ACC112 (cell line): Measurements from ENCODE around the gene PSMB11.

Experiments
- H2AFZ ChIP-seq: fragments of 200-600 bp; sonication (generic); one replicate; pipeline ENCODE4 v1.6.0; 2017; ENCODE audit warnings: antibody characterized with exemption, low read length; ENCODE audit not compliant: unreplicated experiment
- H3K27ac ChIP-seq: fragments of 200-600 bp; sonication (generic); 2 replicates; pipeline ENCODE4 v1.5.1; 2014; ENCODE audit warnings: low read depth, mild to moderate bottlenecking, antibody characterized with exemption, low read length, moderate library complexity
- H3K27me3 ChIP-seq: fragments of 200-600 bp; sonication (generic); 2 replicates; pipeline ENCODE4 v1.6.1; 2014; ENCODE audit warnings: mild to moderate bottlenecking, antibody characterized with exemption, low read length, moderate library complexity, mixed read lengths; ENCODE audit not compliant: insufficient read depth
- H3K36me3 ChIP-seq: fragments of 200-600 bp; sonication (generic); 2 replicates; pipeline ENCODE4 v1.6.1; 2016; ENCODE audit warnings: mild to moderate bottlenecking, antibody characterized with exemption, low read length, moderate library complexity, mixed read lengths; ENCODE audit not compliant: insufficient read depth
- H3K4me1 ChIP-seq: fragments of 200-600 bp; sonication (generic); one replicate; pipeline ENCODE4 v1.6.1; 2016; ENCODE audit warnings: low read length, mixed read lengths; ENCODE audit not compliant: insufficient read depth, unreplicated experiment, control insufficient read depth
- H3K4me3 ChIP-seq: fragments of 200-600 bp; sonication (generic); 2 replicates; pipeline ENCODE4 v1.5.1; 2014; ENCODE audit warnings: mild to moderate bottlenecking, low read depth, low read length
- H3K79me2 ChIP-seq: fragments of 200-600 bp; sonication (generic); one replicate; pipeline ENCODE4 v1.6.0; 2016; ENCODE audit warnings: low read length; ENCODE audit not compliant: control insufficient read depth, unreplicated experiment, insufficient read depth

The PSMB11 gene

DNA sequence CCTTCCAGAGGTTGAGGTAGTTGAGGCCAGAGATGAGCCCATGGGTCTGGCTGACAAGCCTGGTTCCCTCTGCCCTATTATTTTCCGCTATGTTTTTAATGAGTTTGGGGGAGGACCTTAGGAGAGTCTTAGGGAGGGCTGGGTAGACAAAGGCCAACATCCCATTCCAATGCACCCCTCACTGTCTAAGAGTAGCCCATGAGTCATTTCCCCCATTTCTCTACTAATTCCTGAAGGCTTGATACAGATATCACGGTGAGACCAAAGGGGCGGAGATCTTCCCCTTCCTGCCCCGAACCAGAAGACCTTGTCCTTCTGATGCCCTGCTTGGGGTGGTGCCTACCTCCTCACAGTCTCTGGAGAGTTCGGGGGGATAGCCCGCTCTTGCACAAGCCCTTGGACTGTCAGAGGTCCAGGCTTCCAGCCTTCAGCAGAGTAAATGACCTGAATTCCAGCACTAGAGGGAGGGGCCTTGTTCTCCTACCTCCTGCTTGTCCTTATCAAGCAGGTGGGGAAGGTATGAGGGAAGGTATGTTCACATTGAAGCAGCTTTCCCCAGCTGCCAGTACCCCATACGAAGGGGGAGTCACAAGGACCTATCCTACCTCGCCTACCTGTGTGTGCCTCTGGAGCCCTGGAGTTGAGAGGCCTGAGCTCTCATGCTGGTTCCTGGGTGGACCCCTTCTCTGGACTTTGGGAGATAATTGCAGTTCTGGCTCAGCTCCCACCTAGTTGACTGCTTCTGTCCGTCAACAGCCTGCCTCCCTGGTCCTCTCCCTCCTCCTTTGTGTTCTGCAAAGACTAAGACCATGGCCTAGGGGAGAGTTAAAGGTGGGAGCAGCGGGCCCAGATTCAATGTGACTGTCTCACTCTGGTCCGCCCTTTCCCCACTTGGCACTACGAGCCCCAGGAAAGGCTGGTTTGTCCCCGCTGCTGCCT is 3.7 kb downstream of the PSMB11 start:
- H2AFZ ChIP-seq = no peak overlapping the region
- H3K36me3 ChIP-seq = no peaks in the 10 kb centered on the region
- H3K27ac ChIP-seq = no peak overlapping the region
- no peaks in the 10 kb centered on the region for H3K79me2 ChIP-seq
- no peak overlapping the region for H3K4me3 ChIP-seq
- H3K27me3 ChIP-seq = no peaks in the 10 kb centered on the region
- H3K4me1 ChIP-seq = peaks cover 14% of the 10 kb centered on the region

DNA sequence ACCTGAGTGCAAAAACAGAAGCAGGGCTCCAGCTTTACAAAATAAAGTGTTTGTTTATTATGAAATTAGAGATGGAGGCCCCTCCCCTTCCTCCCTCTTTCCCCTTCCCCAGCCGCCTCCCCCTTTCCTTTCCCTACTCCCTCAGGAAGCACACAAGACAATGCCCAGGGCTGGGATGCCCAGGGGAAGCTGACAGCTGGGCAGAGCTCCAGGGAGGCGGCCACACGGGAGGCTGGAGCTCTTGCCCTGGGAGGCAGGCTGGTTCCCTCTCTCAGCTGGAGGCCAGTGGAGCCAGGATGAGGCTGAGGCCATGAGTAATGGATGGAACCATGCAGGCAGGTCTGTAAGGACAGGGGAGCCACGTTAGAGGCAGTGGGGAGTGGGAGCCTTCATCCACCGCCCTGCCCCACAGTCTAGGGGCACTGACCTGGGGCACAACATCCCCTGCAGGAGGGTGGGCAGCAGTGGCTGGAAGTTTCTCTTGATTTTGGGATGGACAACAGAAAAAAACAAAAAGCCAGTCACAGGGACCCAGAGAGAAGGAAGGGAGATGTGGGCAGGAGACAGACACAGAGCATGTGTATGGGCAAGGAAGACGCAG is 5.1 kb downstream of the PSMB11 start:
- no peak overlapping the region for H3K27ac ChIP-seq
- H3K4me1 ChIP-seq = peaks cover 14% of the 10 kb centered on the region
- no peak overlapping the region for H2AFZ ChIP-seq
- no peaks in the 10 kb centered on the region for H3K27me3 ChIP-seq
- no peak overlapping the region for H3K4me3 ChIP-seq
- H3K36me3 ChIP-seq = no peaks in the 10 kb centered on the region
- no peaks in the 10 kb centered on the region for H3K79me2 ChIP-seq

- no peaks in the 10 kb centered on the region for H3K79me2 ChIP-seq
- H3K36me3 ChIP-seq = no peaks in the 10 kb centered on the region
- H2AFZ ChIP-seq = no peak overlapping the region
- H3K27me3 ChIP-seq = no peaks in the 10 kb centered on the region
- no peak overlapping the region for H3K4me3 ChIP-seq
- peaks cover 14% of the 10 kb centered on the region for H3K4me1 ChIP-seq
- no peak overlapping the region for H3K27ac ChIP-seq
Measured at GRCh38 chr14:23047751-23048693, 6.0 kb downstream of the PSMB11 start.

DNA sequence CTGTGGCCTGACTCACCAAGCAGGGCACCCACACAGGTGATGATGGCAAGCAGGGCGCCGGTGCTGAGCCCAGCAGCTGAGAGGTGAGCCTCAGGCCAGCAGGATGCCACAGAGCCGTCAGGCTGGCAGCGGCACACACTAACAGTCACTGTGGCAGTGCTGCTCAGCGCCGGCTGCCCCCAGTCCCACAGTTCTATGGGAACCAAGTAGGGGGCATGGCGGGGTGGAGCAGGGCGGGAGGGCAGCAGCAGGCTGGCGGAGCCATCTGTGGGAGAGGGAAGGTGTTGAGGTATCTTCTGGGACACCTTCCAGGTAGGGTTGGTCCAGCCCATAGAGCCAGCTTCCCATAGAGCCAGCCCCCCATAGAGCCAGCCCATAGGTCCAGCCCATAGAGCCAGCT is 7.0 kb downstream of the PSMB11 start:
- Histone ChIP-seq H3K27me3 (no peaks in the 10 kb centered on the region), H3K4me3 (no peak overlapping the region), H2AFZ (no peak overlapping the region), H3K27ac (no peak overlapping the region), H3K36me3 (no peaks in the 10 kb centered on the region), H3K79me2 (no peaks in the 10 kb centered on the region), H3K4me1 (peaks cover 14% of the 10 kb centered on the region)

DNA sequence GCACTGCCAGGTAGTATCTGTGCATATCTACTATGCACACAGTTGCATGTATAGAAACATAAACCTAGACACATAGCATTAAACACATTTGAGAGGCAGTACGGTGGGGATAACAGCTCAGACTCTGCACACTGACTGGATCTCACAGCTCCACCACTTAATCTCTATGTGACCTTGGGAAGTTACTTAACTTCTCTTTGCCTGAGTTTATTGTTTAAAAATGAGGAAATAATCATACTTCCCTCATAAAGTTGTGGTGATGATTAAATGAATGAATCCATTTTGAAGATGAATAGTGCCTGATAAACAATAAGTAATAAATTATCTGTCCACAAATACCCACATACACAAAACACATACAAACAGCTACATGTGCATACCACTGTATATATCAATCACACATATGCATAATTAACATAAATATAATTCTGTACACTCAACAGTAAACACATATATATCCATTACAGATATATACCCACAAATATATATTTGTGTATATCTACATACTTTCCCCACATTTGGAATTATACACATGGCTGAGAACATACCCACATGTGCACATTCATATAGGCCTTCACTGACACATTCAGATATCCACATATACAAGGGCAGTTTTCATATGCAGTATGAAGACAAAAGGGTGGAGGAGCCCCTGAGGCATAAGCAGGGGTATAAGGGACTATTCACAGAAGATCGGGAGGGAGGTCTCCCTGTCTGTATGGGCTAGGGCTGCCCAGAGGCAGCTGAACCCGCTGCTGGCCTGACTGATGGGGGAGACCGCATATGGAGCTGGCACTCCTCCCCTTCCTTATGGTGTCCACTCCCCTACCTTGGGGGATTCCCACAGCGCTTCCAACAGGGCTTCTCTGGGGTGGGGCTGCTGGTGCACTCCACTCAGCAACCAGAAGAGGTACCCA is 9.4 kb downstream of the PSMB11 start:
- Histone ChIP-seq H3K36me3 (no peaks in the 10 kb centered on the region), H3K4me3 (no peak overlapping the region), H3K27me3 (no peaks in the 10 kb centered on the region), H3K79me2 (no peaks in the 10 kb centered on the region), H3K4me1 (peaks cover 9% of the 10 kb centered on the region), H3K27ac (no peak overlapping the region), H2AFZ (no peak overlapping the region)

DNA sequence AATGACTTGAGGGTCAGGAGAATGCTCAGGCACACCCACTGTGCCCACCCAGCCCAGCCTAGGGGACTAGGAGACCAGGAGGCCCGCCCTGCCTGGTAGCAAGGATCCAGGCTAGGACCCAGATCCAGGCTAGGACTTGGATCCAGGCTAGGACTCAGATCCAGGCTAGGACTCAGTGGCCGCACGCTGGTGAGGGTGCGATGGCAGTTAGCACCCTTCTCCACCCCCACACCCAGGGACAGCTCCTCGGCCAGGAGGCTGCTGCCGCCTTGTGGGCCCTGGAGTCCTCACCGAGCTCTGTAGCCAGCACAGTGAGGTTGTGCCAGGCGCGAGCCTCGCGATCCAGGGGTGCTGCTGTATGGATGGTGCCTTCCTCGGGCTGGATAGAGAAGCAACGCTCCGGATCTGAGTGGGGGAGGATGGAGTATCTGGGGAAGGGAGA is 10.2 kb downstream of the PSMB11 start:
- Histone ChIP-seq H3K4me1 (peaks cover 12% of the 10 kb centered on the region), H3K27ac (no peak overlapping the region), H3K4me3 (no peak overlapping the region), H2AFZ (no peak overlapping the region), H3K79me2 (no peaks in the 10 kb centered on the region), H3K36me3 (no peaks in the 10 kb centered on the region), H3K27me3 (no peaks in the 10 kb centered on the region)

DNA sequence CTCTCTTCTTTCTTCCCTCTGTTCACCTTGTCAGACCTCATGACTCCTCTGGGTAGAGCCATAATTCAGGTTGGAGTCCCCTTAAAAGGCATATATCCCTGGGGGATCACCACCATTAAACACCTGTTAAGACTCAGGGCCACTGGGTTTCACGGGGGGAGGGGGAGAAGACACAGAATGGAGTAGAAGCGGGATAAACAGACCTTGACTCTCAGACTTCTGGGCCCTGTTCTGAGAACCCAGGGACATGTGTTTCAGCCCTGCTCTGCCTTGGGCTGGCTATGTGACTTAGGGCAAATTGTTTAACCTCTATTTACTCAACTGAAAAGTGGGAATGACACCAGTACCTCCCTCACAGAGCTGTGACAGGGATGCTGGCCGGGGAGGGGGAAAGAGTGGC is 10.7 kb downstream of the PSMB11 start:
- Histone ChIP-seq H3K4me3 (no peak overlapping the region), H3K79me2 (no peaks in the 10 kb centered on the region), H3K27me3 (no peaks in the 10 kb centered on the region), H2AFZ (no peak overlapping the region), H3K4me1 (peaks cover 8% of the 10 kb centered on the region), H3K36me3 (no peaks in the 10 kb centered on the region), H3K27ac (no peak overlapping the region)

DNA sequence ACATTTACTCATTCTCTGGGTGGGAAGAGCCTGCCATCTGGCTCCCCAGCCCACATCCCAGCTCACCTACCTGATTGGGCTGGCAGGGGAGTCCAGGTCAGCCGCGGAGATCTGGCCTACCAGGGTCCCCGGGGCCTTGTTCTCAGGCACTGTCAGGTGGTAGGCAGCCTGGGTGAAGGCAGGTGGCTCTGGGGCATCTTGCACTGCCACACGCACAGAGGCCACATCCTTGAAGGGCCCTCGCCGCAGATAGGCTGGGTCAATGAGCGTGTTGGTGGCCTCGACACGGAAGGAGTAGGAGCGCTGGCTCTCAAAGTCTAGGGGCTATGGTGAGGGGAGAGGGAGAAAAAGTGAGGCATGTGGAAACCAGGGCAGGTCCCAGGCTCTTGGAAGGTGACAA is 11.4 kb downstream of the PSMB11 start:
- Histone ChIP-seq H2AFZ (no peak overlapping the region), H3K36me3 (no peaks in the 10 kb centered on the region), H3K79me2 (no peaks in the 10 kb centered on the region), H3K4me3 (no peak overlapping the region), H3K27me3 (no peaks in the 10 kb centered on the region), H3K27ac (no peak overlapping the region), H3K4me1 (peaks cover 8% of the 10 kb centered on the region)

DNA sequence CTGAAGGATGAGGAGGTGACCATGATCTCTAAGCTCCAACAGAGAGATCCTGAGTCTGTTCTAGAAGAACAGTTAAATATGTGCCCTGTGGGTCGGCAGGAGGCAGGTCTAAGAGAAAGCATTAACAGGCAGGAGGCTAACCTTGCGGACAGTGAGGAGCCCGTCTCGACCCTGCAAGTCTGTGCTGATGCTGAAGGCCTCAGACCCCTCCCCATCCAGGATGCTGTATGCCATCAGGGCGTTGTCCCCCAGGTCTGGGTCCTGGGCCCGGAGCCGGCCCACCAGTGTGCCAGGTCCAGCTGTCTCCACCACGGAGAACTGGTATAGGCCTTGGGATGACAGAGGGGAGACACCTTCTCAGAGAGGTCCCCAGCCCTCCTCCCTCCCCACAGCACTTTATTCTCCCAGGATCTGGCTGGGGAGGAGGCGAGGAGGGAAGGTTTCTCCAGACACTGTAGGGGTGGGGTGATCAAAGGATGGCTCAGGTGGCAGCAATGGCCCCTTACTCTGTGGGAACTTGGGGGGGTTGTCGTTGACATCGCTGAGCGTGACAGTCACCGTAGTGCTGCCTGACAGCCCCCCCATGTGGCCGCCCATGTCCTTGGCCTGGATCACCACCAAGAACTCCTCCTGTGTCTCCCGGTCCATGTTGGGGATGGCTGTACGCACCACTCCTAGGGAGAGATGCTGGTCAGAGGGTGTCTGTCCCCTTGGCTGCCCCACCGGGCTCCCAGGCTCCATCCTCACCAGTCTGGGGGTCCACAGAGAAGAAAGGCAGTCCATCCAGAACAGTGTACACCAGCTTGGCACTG is 12.2 kb downstream of the PSMB11 start:
- H3K27ac ChIP-seq = no peak overlapping the region
- no peaks in the 10 kb centered on the region for H3K79me2 ChIP-seq
- no peak overlapping the region for H2AFZ ChIP-seq
- no peak overlapping the region for H3K4me3 ChIP-seq
- H3K4me1 ChIP-seq = peaks cover 8% of the 10 kb centered on the region
- no peaks in the 10 kb centered on the region for H3K27me3 ChIP-seq
- no peaks in the 10 kb centered on the region for H3K36me3 ChIP-seq
